Lung (tissue), 12 donors: ENCODE results near the gene PDE1C. TPM values are rescaled to one million over a fixed set of nuclear protein-coding genes. Genes with fewer than 3 reads are reported as not detected.

Experiments used
- ATAC-seq: fragments of 200-7000 bp; cut with Tn5 transposase; one replicate; pipeline ENCODE4 v1.9.1; 2020; ENCODE audit warnings: moderate number of reproducible peaks; ENCODE audit not compliant: insufficient read depth, low FRiP score
- DNase-seq, 3 donors: peaks; one replicate each; pipeline ENCODE4 v3.0.0-alpha.2; 2013 to 2017
- H3K27ac ChIP-seq, 2 donors: one replicate each; pipeline ENCODE4 v1.5.1; 2013; ENCODE audit warnings: mild to moderate bottlenecking in 2 of 2, moderate library complexity in 2 of 2, control low read depth in 1 of 2, inconsistent platforms in 1 of 2, low read depth in 1 of 2, low read length in 1 of 2
- H3K27me3 ChIP-seq, 3 donors: one replicate each; pipeline ENCODE4 v1.5.1; 2013; ENCODE audit warnings: low read length in 2 of 3; ENCODE audit not compliant: control insufficient read depth in 3 of 3, insufficient read depth in 3 of 3
- H3K36me3 ChIP-seq, 4 donors: one replicate each; pipeline ENCODE4 v1.5.1; 2013; ENCODE audit warnings: low read length in 4 of 4, mild to moderate bottlenecking in 1 of 4, moderate library complexity in 1 of 4; ENCODE audit not compliant: control insufficient read depth in 4 of 4, insufficient read depth in 4 of 4
- H3K4me1 ChIP-seq, 5 donors: one replicate each; pipeline ENCODE4 v1.5.1; 2013; ENCODE audit warnings: low read length in 5 of 5, mild to moderate bottlenecking in 2 of 5, moderate library complexity in 1 of 5; ENCODE audit not compliant: control insufficient read depth in 5 of 5, insufficient read depth in 5 of 5
- H3K4me3 ChIP-seq: one replicate; pipeline ENCODE4 v1.5.1; 2013; ENCODE audit warnings: mild to moderate bottlenecking, control low read depth, moderate library complexity
- H3K9ac ChIP-seq, 2 donors: one replicate each; pipeline ENCODE4 v1.5.1; 2013; ENCODE audit warnings: low read length in 2 of 2, control low read depth in 1 of 2; ENCODE audit not compliant: insufficient read depth in 1 of 2
- H3K9me3 ChIP-seq, 4 donors: one replicate each; pipeline ENCODE4 v1.5.1; 2013; ENCODE audit warnings: low read length in 3 of 4, mild to moderate bottlenecking in 1 of 4, moderate library complexity in 1 of 4; ENCODE audit not compliant: control insufficient read depth in 4 of 4, insufficient read depth in 3 of 4
- CTCF ChIP-seq: IDR thresholded peaks from 2 replicates; pipeline ENCODE4 v1.5.1; 2012; ENCODE audit warnings: mild to moderate bottlenecking; ENCODE audit errors: control extremely low read depth, extremely low read depth
- WGBS, 2 donors: extraction: QIAGEN DNeasy Blood & Tissue Kit; methylation state at CpG; one replicate each; pipeline ENCODE4 v1.1.7; 2013; 5-methylcytosine and 5-hydroxymethylcytosine counted together
- polyA plus RNA-seq, 2 donors: library from polyadenylated mRNA; stranded (reverse); fragments of 200-250 nt; gene quantifications; one replicate each; pipeline ENCODE4 v1.2.1, GENCODE V29; 2013
- total RNA-seq, 2 donors: library from RNA; depleted of rRNA in 1 of 2; stranded (reverse); fragments of >200 nt in 1 of 2; gene quantifications; one replicate each; pipeline ENCODE4 v1.2.1, GENCODE V29; 2014 to 2021
- donor health status: control.
- donor health status: control.
- donor health status: Bipolar disorder and iron deficiency.
- donor health status: healthy.
- donor health status: DM: yes; HTN: yes; CAD: no.

The PDE1C gene
- total and polyA plus RNA-seq, 4 donors: 1.9 to 14.3 (median 6.1) TPM

GRCh38 chr7:31991406-31991805 is 78.8 kb downstream of the PDE1C start:
- Histone ChIP-seq H3K27me3 (no peaks in the 10 kb centered on the region), H3K9ac (no peak overlapping the region), H3K9me3 (no peaks in the 10 kb centered on the region), H3K36me3 (no peaks in the 10 kb centered on the region), H3K27ac (no peak overlapping the region), H3K4me1 (peaks cover 0 to 10% (median 0%) of the 10 kb centered on the region in 5 donors), H3K4me3 (no peak overlapping the region)
- no peak for DNase-seq
- TF ChIP-seq CTCF: no peak
- ATAC-seq: no peak
- 90 to 92% methylated on average over 3 of the region's 3 CpGs for WGBS, 2 donors

- Histone ChIP-seq H3K27ac (peak overlapping the region in 1 of 2 donors; percentile 26), H3K27me3 (no peaks in the 10 kb centered on the region), H3K9me3 (peaks cover 0 to 3% (median 0%) of the 10 kb centered on the region in 4 donors), H3K4me1 (peaks cover 0 to 9% (median 0%) of the 10 kb centered on the region in 5 donors), H3K9ac (no peak overlapping the region), H3K36me3 (no peaks in the 10 kb centered on the region), H3K4me3 (no peak overlapping the region)
- peak in 1 of 3 donors; percentile 19 for DNase-seq
- whole genome bisulfite sequencing, 2 donors: 50 to 54% methylated on average over 5 of the region's 5 CpGs
- ATAC-seq: no peak
- no peak for TF ChIP-seq CTCF
Observed at GRCh38 chr7:31986878-31987518, 83.2 kb downstream of the PDE1C start.

DNA sequence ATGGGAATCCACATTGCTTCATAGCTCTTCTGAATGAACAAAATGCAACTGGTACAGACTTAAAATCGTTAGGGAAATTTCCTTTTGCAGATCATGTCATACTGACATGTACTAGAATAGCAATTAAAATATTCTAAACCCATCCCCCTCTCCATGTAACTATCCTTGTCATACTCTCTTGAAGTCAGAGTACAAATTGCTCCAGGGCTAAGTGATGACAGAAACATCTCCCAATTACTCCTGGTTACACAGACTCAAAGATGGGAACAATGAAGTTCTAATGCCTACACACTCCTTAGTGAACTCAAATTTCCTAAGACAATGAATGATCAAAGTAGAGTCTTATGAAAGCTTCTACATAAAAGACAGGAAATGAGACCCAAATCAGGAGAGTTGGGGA is 87.2 kb downstream of the PDE1C start:
- no peak for TF ChIP-seq CTCF
- ATAC-seq: no peak
- Histone ChIP-seq H3K9me3 (peaks cover 0 to 3% (median 0%) of the 10 kb centered on the region in 4 donors), H3K9ac (no peak overlapping the region), H3K36me3 (no peaks in the 10 kb centered on the region), H3K27me3 (no peaks in the 10 kb centered on the region), H3K4me1 (peaks cover 0 to 11% (median 0%) of the 10 kb centered on the region in 5 donors), H3K27ac (peak overlapping the region in 1 of 2 donors; percentile 66), H3K4me3 (no peak overlapping the region)
- DNase-seq: no peak
- 63 to 68% methylated on average over 1 of the region's 1 CpG for WGBS, 2 donors
